ENCODE data around the gene TENM4.

DNA sequence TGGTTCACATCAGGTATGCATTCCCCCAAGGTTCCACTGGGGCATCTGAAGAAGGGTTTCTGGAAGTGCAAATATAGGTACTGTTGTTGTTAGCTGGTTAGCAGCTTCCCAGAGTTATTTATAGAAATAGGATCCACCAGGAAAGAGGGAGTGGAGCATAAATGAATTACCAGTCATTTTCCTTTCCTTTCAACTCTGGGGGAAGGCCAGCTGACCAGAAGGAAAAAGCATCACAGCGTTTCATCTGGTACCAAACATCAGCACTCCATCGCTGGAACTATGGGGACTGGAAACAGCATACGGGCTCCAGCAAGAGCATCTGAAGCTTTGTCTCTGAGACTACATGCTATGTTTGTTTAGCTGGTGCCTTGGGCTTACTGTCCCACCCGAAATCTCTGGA lies 487.9 kb downstream of the TENM4 start:
- TF ChIP-seq CTCF (IDR thresholded peaks at IDR 0.05) (no peak), EP300 (IDR thresholded peaks at IDR 0.05) (no peak)
